T follicular helper cell (primary cell): ENCODE data around the gene CEACAM7.
"Not testable (repeated sequence)": the region's sequence is repeated elsewhere in the genome, so short reads cannot be mapped to it uniquely, and the experiment has no call there.

Experiments
- DNase-seq: peaks from one replicate; pipeline ENCODE4 v3.0.0-alpha.2; 2020; ENCODE audit warnings: low read depth
- total RNA-seq, 2 experiments: gene quantifications; one replicate each; lab custom pipeline; 2026; lab: John Stamatoyannopoulos, UW

Gene CEACAM7
- total RNA-seq = 0 reads per million in 2 experiments

DNA sequence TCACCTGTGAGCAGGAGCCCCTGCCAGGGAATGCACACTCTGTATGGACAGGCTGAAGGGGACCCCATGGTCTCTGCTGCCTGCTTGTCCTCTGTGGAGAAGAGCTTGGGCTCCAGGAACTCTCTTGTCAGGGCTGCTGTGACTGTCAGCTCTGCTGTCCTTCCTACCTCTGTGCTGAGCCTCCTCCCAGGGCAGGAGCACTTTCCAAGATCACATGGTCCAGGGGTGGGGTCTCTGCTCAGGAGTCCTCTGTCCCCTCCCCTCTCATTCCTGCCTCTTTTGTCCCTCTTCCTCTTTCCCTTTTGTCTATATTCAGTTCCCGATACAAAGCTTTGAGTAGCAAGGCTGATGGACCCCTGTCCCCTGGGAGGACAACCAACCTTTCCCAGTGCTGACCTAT lies at the start of gene CEACAM7:
Gene CEACAM7 (minus strand): TSS at position 173 of the 400 bp plus-strand sequence. CDS start 105 bp downstream, at position 68.
- no peak for DNase-seq

DNA sequence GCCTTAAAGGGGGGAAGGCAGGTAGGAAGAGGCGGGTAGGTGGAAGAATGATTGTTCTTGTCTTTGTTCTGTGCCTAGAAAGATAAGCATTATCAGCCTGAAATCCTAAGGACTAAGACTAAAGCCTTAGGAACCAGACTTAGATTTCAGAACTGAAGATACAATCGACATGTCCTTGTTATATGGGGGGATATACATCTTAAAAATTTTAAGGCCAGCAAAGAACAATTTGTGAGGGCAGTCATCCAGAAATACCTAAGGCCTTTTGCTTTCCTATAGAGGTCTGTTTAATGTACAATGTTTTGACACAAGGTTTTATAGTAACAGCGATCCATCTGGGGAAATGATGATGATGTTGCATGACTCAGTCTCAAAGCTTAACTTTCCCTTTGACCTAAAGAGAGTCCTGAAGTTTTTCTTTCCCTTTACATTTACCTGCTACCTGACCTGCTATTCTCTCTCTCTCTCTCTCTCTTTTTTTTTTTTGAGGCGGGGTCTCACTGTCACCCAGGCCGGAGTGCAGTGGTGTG lies 47.1 kb upstream of the CEACAM7 start:
- no peak for DNase-seq

DNA sequence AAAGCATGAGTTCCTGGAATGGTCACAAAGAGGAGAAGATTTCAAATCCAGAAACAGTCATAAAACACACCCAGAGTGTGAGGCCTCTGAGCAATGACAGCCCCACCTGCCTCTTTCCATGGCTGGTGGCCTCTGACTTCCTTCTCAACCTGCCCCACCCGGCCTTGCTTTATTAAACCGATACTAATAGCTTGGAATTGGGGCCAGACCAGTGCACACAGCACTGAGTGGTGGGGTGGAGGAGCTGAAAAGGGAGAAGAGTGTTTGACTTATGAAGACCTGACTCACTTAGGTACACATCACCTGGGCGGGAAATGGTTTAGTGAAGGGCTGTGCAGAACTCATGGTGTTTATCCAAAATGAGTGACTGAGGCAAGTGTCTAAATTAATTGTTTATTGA lies 46.5 kb upstream of the CEACAM7 start:
- no peak for DNase-seq

- no peak for DNase-seq
These were observed 46.1 kb upstream of the CEACAM7 start for GRCh38 chr19:41734156-41734555.

- no peak for DNase-seq
These were observed 38.4 kb upstream of the CEACAM7 start for GRCh38 chr19:41726493-41726892.

DNA sequence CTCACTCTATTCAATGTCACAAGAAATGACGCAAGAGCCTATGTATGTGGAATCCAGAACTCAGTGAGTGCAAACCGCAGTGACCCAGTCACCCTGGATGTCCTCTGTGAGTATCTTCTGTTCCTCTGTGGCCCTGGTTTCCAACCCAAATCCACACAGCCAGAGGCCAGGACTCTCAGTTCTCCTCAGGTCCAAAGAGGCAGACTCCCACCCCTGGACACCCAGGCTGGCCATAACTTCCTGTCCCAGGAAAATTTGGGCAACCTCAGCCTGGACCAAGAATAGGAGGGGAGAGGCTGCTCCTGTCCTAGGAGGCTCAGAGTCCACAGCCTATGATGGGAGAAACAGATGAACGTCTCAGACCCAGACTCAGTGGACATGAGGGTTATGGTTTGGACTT lies 32.0 kb upstream of the CEACAM7 start:
- DNase-seq = no peak

DNA sequence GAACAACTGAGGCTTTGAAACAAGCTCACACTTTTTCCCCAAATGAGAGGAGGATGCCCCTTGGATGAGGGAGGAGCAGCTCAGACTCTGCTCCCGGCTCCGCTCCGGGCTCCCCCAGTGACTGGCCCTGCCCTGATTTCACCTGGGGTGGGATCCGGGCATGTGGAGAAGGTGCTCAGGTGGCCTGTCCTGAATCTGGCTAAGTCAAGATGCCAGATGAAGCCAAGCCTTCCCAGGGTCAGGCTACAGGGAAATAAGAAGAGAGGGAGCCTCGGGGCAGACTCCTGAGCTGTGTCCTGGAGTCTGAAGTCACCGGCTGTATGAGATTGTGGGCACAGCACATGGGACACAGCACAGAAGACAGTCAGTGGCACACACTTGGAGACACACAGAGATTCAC lies 30.7 kb upstream of the CEACAM7 start:
- DNase-seq = no peak

GRCh38 chr19:41714598-41714997 lies 26.5 kb upstream of the CEACAM7 start:
- DNase-seq = no peak

DNA sequence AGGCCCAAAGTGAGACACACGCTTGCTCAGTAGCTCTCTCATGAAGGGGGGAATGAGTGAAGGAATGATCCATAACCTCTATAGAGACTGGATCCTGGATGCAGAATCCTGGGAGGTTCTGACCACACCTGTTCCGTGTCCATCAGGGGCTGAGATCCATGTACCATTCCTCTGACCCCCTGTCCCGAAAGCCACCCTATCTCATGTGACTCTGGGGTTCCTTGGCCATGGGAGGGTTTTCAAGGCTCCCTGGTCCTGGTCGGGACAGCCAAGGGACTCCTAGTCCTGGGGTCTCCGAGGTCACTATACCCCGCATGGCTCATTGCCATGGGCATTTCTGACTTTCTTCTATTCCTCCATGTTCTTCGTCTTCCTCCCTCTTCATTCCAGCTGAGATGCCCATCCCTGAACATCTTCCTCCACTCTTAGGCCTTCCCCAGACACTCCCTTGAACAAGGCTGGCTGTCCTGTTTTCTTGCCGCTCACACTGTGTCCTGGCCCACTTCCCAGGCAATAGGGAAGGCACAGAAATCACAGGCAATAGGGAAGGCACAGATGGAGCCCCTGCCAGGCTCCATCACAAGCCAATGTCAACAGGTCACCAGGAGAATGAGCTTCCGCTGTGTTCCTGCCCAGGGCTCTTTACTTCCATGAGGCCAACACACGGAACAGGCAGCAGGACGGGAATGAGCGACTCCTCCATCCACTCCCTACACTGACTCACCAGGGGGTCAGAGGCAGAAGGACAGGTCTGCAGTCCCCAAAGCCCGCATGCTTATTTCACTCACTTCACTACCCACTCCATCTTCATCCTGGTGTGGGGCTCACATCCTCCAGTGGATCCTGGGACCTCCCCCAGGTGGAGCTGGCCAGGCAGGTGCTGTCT lies 23.5 kb upstream of the CEACAM7 start:
- no peak for DNase-seq

- DNase-seq = no peak
These were observed 22.0 kb upstream of the CEACAM7 start for GRCh38 chr19:41709951-41710645.

DNA sequence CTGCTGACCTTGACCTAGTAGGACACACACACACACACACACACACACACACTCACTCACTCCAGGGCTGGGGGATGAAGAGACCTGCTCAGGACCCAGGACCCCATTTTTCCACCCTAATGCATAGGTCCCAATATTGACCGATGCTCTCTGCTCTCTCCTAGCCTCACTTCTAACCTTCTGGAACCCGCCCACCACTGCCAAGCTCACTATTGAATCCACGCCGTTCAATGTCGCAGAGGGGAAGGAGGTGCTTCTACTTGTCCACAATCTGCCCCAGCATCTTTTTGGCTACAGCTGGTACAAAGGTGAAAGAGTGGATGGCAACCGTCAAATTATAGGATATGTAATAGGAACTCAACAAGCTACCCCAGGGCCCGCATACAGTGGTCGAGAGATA lies 21.4 kb upstream of the CEACAM7 start:
- DNase-seq = not testable (repeated sequence)

- DNase-seq = no peak
These were observed 20.4 kb upstream of the CEACAM7 start, which contains the start of gene CEACAM5 for GRCh38 chr19:41708481-41708880. CEACAM5 (plus strand) TSS chr19:41708626; CDS start chr19:41708732, 106 bp downstream.

DNA sequence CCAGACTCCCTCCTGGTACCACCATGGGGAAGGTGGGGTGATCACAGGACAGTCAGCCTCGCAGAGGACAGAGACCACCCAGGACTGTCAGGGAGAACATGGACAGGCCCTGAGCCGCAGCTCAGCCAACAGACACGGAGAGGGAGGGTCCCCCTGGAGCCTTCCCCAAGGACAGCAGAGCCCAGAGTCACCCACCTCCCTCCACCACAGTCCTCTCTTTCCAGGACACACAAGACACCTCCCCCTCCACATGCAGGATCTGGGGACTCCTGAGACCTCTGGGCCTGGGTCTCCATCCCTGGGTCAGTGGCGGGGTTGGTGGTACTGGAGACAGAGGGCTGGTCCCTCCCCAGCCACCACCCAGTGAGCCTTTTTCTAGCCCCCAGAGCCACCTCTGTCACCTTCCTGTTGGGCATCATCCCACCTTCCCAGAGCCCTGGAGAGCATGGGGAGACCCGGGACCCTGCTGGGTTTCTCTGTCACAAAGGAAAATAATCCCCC lies 19.9 kb upstream of the CEACAM7 start:
- DNase-seq = no peak

DNA sequence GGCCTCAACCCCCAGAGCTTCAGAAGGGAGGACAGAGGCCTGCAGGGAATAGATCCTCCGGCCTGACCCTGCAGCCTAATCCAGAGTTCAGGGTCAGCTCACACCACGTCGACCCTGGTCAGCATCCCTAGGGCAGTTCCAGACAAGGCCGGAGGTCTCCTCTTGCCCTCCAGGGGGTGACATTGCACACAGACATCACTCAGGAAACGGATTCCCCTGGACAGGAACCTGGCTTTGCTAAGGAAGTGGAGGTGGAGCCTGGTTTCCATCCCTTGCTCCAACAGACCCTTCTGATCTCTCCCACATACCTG lies 19.4 kb upstream of the CEACAM7 start:
- DNase-seq = no peak

- DNase-seq = peak; percentile 45
These were observed 18.9 kb upstream of the CEACAM7 start for GRCh38 chr19:41706741-41707501.

DNA sequence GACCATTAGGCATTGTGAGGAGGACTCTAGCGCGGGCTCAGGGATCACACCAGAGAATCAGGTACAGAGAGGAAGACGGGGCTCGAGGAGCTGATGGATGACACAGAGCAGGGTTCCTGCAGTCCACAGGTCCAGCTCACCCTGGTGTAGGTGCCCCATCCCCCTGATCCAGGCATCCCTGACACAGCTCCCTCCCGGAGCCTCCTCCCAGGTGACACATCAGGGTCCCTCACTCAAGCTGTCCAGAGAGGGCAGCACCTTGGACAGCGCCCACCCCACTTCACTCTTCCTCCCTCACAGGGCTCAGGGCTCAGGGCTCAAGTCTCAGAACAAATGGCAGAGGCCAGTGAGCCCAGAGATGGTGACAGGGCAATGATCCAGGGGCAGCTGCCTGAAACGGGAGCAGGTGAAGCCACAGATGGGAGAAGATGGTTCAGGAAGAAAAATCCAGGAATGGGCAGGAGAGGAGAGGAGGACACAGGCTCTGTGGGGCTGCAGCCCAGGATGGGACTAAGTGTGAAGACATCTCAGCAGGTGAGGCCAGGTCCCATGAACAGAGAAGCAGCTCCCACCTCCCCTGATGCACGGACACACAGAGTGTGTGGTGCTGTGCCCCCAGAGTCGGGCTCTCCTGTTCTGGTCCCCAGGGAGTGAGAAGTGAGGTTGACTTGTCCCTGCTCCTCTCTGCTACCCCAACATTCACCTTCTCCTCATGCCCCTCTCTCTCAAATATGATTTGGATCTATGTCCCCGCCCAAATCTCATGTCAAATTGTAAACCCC lies 17.5 kb upstream of the CEACAM7 start:
- no peak for DNase-seq

- no peak for DNase-seq
These were observed 15.7 kb upstream of the CEACAM7 start for GRCh38 chr19:41703602-41704293.

GRCh38 chr19:41702171-41702651 lies 14.1 kb upstream of the CEACAM7 start:
- DNase-seq = no peak

- DNase-seq = no peak
These were observed 13.5 kb upstream of the CEACAM7 start for GRCh38 chr19:41701401-41702075.
